ENCODE measurements around the gene EDA.

Gene EDA

DNA sequence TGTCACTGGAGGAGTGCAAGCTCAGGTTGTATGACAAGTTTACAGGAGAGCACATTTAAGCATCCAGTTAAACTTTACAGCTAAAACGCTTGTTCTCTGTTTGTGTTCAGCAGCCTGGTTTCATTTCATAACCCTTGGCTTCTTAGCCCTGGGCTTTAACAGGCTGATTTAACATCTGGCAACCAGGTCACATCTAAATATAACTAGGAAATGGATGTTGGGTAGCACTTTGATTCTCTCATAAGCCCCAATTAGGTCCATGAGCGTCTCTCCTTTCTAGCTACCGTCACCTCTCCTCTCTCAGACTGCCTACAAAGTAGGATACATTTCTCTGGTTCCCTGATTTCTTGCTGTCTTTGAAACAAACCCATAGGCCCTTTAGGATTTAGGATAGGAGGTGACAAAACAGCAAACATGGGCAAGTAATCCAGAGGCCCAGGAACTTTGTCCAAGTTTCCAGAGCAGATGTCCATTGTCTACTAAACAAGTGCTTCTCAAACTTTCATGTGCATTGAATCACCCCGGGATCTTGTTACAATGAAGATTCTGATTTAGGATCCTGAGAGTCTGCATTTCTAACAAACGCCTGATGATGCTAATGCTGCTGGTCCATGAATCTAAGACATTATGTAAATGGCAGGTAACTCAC is 468.8 kb downstream of the EDA start:
- DNase-seq: no peak

- DNase-seq: no peak
These were observed 472.1 kb downstream of the EDA start for GRCh38 chrX:70087857-70088630.

- DNase-seq: no peak
These were observed 472.8 kb downstream of the EDA start for GRCh38 chrX:70088751-70089150.
